Inflammatory macrophage (primary cell): Measurements from ENCODE around the gene GPT2.
"Not testable (repeated sequence)": the region's sequence is repeated elsewhere in the genome, so short reads cannot be mapped to it uniquely, and the experiment has no call there.

ENCODE experiments used
- DNase-seq, 2 donors: peaks; one replicate each; pipeline ENCODE4 v3.0.0-alpha.2; 2020 to 2022

Gene GPT2

DNA sequence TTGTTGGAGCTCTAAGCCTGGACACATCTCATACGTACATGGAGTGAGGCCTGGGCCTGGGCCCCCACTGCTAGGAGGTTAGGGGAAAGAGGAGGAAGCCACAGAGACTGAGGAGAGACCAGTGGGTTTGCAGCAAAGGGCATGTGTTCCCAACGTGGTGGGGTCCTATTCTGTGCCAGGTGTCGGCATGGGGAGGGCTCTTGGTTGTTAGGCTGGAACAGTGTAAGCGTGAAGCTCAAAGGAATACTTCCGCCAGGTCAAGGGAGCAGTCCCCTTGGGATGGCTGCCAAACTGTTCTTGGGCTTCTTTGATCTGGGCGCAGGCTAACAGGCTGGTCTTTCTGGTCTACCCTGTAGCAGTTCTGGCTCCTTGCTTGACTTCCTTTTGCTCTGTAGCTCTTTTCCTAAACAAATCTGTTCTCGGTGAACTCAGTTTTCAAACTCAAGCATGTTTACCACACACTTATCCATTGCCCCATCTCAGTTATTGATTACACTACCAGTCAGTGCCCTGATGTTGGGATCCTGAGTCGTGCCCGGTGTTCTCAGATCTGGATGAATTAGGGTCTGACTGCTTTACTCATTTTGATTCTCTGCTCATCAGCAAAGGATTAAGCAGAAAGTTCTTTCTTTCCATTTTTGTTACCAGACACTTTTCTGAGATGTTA lies 36.4 kb downstream of the GPT2 start:
- DNase-seq: no peak

GRCh38 chr16:46922239-46922638 lies 38.1 kb downstream of the GPT2 start:
- DNase-seq: no peak

DNA sequence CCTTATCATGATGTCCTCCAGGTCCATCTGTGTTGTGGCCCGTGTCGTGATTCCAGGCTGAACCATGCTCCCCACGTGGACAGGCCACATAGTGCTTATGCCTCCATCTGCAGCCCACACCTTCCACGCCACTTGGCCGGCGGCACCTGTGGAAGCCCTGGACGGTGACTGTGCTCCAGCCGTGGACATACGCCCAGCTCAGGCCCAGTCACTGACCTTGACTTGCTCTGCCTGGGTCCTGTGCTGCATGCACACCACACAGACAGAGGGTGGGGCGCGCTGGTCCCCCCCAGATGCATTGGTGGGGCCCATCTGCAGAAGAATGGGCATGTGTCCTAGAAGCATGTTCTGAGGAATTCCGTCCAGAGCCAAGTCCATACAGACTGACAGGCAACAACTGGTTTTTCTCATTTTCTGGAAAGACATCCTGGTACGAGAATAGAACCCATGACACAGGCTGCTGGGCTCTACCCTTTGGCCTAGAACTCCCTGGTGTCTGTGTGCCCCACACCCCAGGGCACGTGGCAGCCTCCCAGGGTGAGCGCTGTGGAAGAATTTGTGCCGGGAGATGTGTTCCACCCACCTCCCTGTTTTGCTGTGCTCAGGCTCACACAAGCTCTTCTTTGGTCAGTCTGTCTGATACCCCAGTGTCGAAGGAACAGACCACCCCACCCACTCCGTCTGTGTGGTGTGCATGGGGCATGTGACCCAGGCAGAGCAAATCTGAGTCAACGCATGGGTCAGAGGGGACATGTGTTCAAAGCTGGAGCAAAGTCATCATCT lies 39.5 kb downstream of the GPT2 start:
- no peak for DNase-seq

GRCh38 chr16:46924402-46924801 lies 40.2 kb downstream of the GPT2 start:
- no peak for DNase-seq

DNA sequence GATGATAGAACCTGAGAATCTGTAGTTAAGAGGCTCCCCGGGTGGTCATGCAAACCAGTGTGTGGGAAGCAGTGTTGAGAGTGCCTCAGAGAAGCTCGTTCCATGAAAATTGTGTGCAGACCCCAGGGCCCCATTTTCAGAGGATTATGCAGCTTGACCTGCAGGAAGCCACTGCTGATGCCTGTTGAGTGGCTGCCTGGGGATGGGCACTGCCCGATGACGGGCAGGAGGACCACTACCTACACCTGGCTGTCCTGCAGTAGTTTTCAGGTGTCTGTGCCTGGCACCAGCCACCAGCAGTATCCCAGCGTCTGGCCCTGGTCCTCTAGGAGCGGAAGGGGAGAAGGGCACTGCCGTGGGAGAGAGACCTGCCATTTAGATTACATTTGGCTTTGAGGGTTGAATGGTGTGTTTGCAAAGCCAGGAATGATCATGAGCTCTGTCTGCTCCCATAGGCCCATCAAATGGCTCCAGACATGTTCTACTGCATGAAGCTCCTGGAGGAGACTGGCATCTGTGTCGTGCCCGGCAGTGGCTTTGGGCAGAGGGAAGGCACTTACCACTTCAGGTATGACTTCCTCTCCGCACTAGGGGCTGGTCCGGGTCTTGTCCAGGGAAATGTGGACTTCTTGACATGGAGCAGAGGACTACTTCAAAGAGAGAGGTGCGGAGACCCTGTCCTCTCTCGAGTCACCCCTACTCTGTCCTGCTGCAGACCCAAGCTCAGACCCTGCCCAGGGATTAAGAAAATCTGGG lies 42.5 kb downstream of the GPT2 start:
- no peak for DNase-seq

- no peak for DNase-seq
Measured at GRCh38 chr16:46927273-46927672, 43.1 kb downstream of the GPT2 start.

- no peak for DNase-seq
Measured at GRCh38 chr16:46928811-46929210, 44.6 kb downstream of the GPT2 start.

- DNase-seq: peak; percentile 66 to 72
Measured at GRCh38 chr16:46929378-46930332, 45.5 kb downstream of the GPT2 start.

GRCh38 chr16:46930861-46931260 lies 46.7 kb downstream of the GPT2 start:
- no peak for DNase-seq

DNA sequence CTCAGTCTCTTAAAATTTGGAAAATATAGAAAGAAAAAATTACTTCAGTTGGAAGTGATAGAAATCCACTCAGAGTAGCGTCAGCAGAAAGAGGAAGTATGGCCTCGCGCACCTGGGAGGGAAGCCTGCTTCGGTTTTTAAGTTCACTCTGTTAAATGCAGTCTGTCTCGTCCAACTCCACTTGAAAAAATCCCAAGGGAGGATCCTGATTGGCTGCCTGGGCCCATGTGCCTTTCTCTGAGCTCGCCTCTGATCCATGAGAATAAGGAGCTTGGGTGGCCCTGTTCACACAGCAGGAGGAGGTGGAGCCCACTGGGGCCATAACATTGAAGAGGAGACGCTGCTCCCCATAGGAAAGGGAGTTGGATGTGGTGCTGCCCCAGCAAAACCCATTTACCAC lies 48.6 kb downstream of the GPT2 start:
- no peak for DNase-seq

DNA sequence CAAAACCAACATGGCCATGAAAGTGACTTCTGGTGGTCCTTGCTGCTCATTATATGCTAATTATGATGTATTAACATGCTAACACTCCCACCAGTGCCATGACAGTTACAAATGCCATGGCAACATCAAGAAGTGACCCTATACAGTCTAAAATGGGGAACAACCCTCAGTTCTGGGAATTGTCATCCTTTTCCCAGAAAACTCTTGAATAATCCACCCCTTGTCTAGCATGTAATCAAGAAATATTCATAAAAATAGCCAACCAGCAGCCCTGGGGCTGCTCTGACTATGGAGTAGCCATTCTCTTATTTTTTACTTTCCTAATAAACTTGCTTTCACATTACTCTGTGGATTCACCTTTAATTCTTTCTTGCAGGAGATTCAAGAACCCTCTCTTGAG lies 53.4 kb downstream of the GPT2 start:
- peak; percentile 69 to 90 for DNase-seq

DNA sequence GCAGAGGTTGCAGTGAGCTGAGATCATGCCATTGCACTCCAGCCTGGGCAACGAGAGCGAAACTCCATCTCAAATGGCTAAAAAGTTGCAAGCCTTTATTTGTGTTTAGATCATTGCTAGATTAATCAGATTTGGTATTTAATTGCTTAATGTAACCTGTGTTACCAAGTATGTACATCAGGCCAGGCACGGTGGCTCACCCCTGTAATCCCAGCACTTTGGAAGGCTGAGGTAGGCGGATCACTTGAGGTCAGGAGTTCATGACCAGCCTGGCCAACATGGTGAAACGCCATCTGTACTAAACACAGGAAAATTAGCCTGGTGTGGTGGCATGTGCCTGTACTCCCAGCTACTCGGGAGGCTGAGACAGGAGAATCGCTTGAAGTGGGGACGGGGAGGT lies 60.6 kb downstream of the GPT2 start:
- not testable (repeated sequence) for DNase-seq

DNA sequence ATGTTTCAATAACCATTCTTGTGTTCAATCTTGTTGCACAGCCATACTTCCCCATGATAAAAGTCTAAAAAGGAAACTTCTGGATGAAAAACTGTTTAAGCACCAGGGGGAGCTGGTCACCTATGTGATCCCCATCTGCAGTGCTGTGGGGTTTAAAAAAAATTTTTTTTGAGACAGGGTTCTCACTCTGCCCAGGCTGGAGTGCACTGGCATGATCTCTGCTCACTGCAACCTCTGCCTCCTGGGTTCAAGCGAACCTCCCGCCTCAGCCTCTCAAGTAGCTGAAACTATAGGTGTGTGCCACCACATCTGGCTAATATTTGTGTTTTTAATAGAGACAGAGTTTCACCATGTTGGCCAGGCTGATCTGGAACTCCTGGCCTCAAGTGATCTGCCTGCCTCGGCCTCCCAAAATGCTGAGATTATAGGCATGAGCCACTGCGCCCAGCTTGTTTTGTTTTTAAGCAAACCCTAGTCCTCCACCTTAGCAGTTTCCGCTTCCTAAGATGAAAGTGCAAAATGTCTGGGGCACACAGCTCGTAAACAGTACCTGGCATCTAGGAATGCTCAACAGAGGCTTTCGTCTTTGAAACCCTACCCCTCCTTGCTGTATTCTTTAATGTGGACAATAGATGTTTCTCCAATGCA lies 63.9 kb downstream of the GPT2 start:
- peak; percentile 63 to 65 for DNase-seq

- no peak for DNase-seq
Measured at GRCh38 chr16:46948548-46949166, 64.5 kb downstream of the GPT2 start.

DNA sequence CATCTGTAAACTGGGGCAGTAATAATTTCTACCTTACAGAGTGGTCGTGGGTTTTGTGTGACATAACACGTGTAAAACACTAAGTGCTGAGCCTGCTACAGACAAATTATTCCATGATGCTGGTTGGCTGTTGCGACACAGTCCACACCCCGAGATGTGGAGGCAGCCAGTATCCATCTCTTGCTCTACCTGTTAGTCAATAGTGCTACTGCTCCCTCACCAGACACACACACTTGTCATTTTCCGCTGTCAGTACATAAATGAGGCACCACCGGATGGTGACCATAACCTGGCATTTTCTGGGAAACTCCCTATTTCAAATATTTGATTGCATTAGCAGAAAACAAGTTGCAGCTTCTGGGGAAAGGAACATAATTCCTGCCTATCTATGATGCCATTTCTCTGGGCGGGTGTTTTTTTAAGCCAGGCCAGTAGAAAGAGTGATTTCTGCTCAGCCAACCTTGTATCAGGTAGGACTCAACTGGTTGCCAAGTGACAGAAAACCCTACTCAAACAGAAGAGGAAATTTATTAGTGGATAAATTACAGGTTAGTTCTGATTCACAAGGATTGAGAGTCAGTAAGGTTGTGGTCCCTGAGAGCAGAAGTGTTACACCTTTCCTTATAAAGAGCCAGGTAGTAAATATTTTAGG lies 65.2 kb downstream of the GPT2 start:
- no peak for DNase-seq

- no peak for DNase-seq
Measured at GRCh38 chr16:46950009-46950408, 65.8 kb downstream of the GPT2 start.

GRCh38 chr16:46954562-46954961 lies 70.4 kb downstream of the GPT2 start:
- DNase-seq: no peak

DNA sequence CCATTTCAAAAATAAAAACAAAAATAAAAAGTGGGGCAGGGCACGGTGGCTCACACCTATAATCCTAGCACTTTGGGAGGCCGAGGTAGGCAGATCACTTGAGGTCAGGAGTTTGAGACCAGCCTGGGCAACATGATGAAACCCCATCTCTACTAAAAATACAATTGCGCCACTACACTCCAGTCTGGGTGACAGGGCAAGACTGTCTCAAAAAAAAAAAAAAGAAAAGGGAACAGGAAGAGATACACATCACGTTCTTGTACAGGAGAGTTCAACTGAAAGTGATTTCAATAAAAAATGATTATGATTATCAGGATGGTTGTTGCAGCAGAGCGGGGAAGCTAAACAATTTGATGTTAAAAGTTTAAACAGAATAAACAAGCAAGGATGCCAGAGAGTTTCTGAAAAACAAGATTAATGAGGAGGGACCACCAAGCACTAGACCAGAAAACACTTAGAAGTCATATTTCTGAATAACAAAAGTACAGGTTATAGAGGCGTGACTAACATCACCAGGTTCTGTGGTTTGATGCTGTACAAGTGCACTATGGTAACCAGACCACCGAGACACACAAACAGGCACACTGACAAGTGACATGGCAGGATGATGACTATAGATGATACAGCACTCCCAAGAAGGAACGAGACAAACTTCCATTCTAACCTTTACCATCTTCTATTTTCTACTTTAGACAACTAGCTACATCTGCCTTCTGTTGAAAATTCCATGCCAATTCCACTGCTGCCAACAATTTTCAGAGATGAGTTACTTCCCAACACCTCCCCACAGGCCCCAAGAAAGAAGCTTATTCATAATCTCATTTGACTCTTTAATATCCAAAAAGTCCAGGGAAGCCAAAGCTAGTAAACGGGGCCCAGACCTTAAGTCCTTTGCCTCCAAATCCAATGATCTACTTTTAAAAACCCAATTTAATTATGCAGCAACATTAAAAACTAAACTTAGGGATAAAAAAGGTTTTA lies 77.5 kb downstream of the GPT2 start:
- peak; percentile 50 to 80 for DNase-seq

DNA sequence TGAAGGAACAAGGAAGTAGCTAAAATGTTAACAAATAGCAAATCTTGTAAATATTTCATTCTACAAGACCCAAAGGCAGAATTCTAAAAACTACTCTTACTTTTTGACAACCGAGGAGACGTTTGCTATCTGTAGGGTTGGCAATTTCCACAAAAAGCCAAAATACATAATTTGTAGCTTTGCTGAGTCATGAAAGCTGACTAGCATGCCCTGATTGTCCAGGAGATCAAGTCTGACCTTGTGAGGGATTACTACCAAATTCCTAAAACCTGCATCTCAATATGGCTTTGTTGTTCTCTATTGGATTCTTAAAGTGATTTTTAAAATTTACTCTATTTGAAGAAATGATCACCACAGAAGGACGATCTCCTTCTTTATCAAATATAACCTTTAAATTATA lies 78.5 kb downstream of the GPT2 start:
- DNase-seq: no peak

DNA sequence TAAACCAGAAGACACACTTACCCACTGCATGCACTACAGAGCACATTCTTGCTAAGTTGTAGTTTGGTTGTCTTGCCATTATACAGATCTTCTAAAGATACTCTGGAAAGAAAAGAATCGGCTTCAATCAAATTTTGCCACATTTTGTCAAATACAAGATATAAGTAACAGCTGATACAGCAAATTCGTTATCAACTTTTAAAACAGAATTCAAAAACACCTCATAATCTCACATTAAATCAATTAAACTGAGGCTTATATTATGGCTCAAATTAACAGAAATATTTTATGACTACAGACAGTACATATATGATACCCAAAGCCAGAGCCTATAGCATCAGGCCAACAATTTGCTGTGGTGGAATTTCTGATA lies 83.9 kb downstream of the GPT2 start:
- DNase-seq: no peak
